IgD-negative memory B cell (primary cell): ENCODE results near the gene FAM89A. TPM values are rescaled to one million over a fixed set of nuclear protein-coding genes. Genes with fewer than 3 reads are reported as not detected.
"Not testable (repeated sequence)": the region's sequence is repeated elsewhere in the genome, so short reads cannot be mapped to it uniquely, and the experiment has no call there.

ENCODE experiments used
- H3K27ac Mint-ChIP-seq, 3 donors: one replicate each; pipeline ENCODE4 v1.8.0; 2020 to 2022; ENCODE audit warnings: mild to moderate bottlenecking in 3 of 3, mixed read lengths in 3 of 3, moderate library complexity in 1 of 3
- H3K27me3 Mint-ChIP-seq: one replicate; pipeline ENCODE4 v1.8.0; 2021; ENCODE audit warnings: mixed read lengths
- H3K36me3 Mint-ChIP-seq: one replicate; pipeline ENCODE4 v1.8.0; 2020; ENCODE audit warnings: mild to moderate bottlenecking, mixed read lengths
- H3K4me1 Mint-ChIP-seq, 3 donors: one replicate each; pipeline ENCODE4 v1.8.0; 2020 to 2022; ENCODE audit warnings: mixed read lengths in 3 of 3, mild to moderate bottlenecking in 1 of 3
- H3K4me3 Mint-ChIP-seq, 4 donors: one replicate each; pipeline ENCODE4 v1.8.0; 2020 to 2022; ENCODE audit warnings: mild to moderate bottlenecking in 4 of 4, mixed read lengths in 4 of 4, moderate library complexity in 3 of 4
- H3K9me3 Mint-ChIP-seq, 3 donors: one replicate each; pipeline ENCODE4 v1.8.0; 2020 to 2021; ENCODE audit warnings: mixed read lengths in 3 of 3, mild to moderate bottlenecking in 1 of 3
- polyA plus RNA-seq: library from polyadenylated mRNA; unstranded; fragments of 300-500 nt; fragmentation: Illumina TruSeq; gene quantifications from one replicate; pipeline ENCODE4 v1.2.3, GENCODE V29; 2021

Gene FAM89A
- polyA plus RNA-seq, 1 donor from 2014 or later: 6.9 TPM

GRCh38 chr1:231048419-231048818 is 8.4 kb upstream of the FAM89A start:
- H3K4me1 Mint-ChIP-seq, H3K36me3 Mint-ChIP-seq, H3K4me3 Mint-ChIP-seq, H3K27ac Mint-ChIP-seq, H3K9me3 Mint-ChIP-seq: not testable (repeated sequence)
- peaks cover 12% of the 10 kb centered on the region for H3K27me3 Mint-ChIP-seq

GRCh38 chr1:231047529-231047928 is 7.5 kb upstream of the FAM89A start:
- not testable (repeated sequence) for H3K36me3 Mint-ChIP-seq, H3K9me3 Mint-ChIP-seq, H3K4me3 Mint-ChIP-seq, H3K4me1 Mint-ChIP-seq, H3K27ac Mint-ChIP-seq
- peaks cover 12% of the 10 kb centered on the region for H3K27me3 Mint-ChIP-seq

- H3K27me3 Mint-ChIP-seq: peaks cover 12% of the 10 kb centered on the region
- H3K4me1 Mint-ChIP-seq: peaks cover 0 to under 1% (median 0%) of the 10 kb centered on the region in 3 donors
- no peak overlapping the region for H3K4me3 Mint-ChIP-seq
- peaks cover 0 to 3% (median 3%) of the 10 kb centered on the region in 3 donors for H3K9me3 Mint-ChIP-seq
- H3K36me3 Mint-ChIP-seq: peaks cover 1% of the 10 kb centered on the region
- no peak overlapping the region for H3K27ac Mint-ChIP-seq
These were observed 6.8 kb upstream of the FAM89A start for GRCh38 chr1:231046730-231047395.

GRCh38 chr1:231045921-231046729 is 6.1 kb upstream of the FAM89A start:
- not testable (repeated sequence) for H3K4me1 Mint-ChIP-seq
- peaks cover 12% of the 10 kb centered on the region for H3K27me3 Mint-ChIP-seq

GRCh38 chr1:231045286-231045685 is 5.2 kb upstream of the FAM89A start:
- Mint-ChIP-seq H3K27ac (no peak overlapping the region), H3K4me1 (peaks cover 1 to 9% (median 4%) of the 10 kb centered on the region in 3 donors), H3K4me3 (no peak overlapping the region), H3K9me3 (peaks cover 0 to 3% (median 3%) of the 10 kb centered on the region in 3 donors), H3K27me3 (peaks cover 12% of the 10 kb centered on the region), H3K36me3 (peaks cover 1% of the 10 kb centered on the region)

More at GRCh38 chr1:231045921-231046729, 6.1 kb upstream of the FAM89A start:
- H3K27ac Mint-ChIP-seq, H3K9me3 Mint-ChIP-seq, H3K36me3 Mint-ChIP-seq, H3K4me3 Mint-ChIP-seq: not testable (repeated sequence)

GRCh38 chr1:231044588-231044987 is 4.5 kb upstream of the FAM89A start:
- Mint-ChIP-seq H3K36me3 (peaks cover under 1% of the 10 kb centered on the region), H3K4me1 (peaks cover 1 to 9% (median 4%) of the 10 kb centered on the region in 3 donors), H3K4me3 (no peak overlapping the region), H3K27me3 (peaks cover 12% of the 10 kb centered on the region), H3K27ac (no peak overlapping the region), H3K9me3 (peaks cover 0 to 3% (median 3%) of the 10 kb centered on the region in 3 donors)

GRCh38 chr1:231041719-231042261 is 1.7 kb upstream of the FAM89A start:
- peaks cover 4 to 13% (median 5%) of the 10 kb centered on the region in 3 donors for H3K4me1 Mint-ChIP-seq
- H3K27me3 Mint-ChIP-seq: peaks cover 4% of the 10 kb centered on the region
- H3K4me3 Mint-ChIP-seq: peak overlapping the region in 3 of 4 donors; percentile 65 to 91 (median 77)
- no peaks in the 10 kb centered on the region for H3K36me3 Mint-ChIP-seq
- no peak overlapping the region for H3K27ac Mint-ChIP-seq
- peaks cover 0 to 3% (median 3%) of the 10 kb centered on the region in 3 donors for H3K9me3 Mint-ChIP-seq

GRCh38 chr1:231040800-231041718 is 1.0 kb upstream of the FAM89A start:
- H3K27ac Mint-ChIP-seq: peak overlapping the region in 1 of 3 donors; percentile 1
- peaks cover under 1% of the 10 kb centered on the region for H3K36me3 Mint-ChIP-seq
- peak overlapping the region; percentile 78 to 92 (median 90) for H3K4me3 Mint-ChIP-seq
- peaks cover under 1% of the 10 kb centered on the region for H3K27me3 Mint-ChIP-seq
- H3K4me1 Mint-ChIP-seq: peaks cover 4 to 13% (median 12%) of the 10 kb centered on the region in 3 donors
- H3K9me3 Mint-ChIP-seq: peaks cover 0 to 3% (median 3%) of the 10 kb centered on the region in 3 donors

GRCh38 chr1:231039161-231040018 is 664 bp downstream of the FAM89A start:
- Mint-ChIP-seq H3K27me3 (no peaks in the 10 kb centered on the region), H3K4me3 (peak overlapping the region; percentile 77 to 91 (median 84)), H3K9me3 (no peaks in the 10 kb centered on the region), H3K4me1 (peaks cover 5 to 13% (median 13%) of the 10 kb centered on the region in 3 donors), H3K36me3 (peaks cover 1% of the 10 kb centered on the region), H3K27ac (peak overlapping the region in 1 of 3 donors; percentile 31)

- Mint-ChIP-seq H3K4me3 (peak overlapping the region in 3 of 4 donors; percentile 57 to 91 (median 87)), H3K27me3 (no peaks in the 10 kb centered on the region), H3K9me3 (no peaks in the 10 kb centered on the region), H3K36me3 (peaks cover 1% of the 10 kb centered on the region), H3K4me1 (peaks cover 5 to 13% (median 13%) of the 10 kb centered on the region in 3 donors), H3K27ac (peak overlapping the region in 1 of 3 donors; percentile 80)
These were observed 2.2 kb downstream of the FAM89A start for GRCh38 chr1:231037585-231038517.

- H3K36me3 Mint-ChIP-seq: peaks cover 1% of the 10 kb centered on the region
- H3K27me3 Mint-ChIP-seq: no peaks in the 10 kb centered on the region
- H3K27ac Mint-ChIP-seq: no peak overlapping the region
- no peaks in the 10 kb centered on the region for H3K9me3 Mint-ChIP-seq
- peaks cover 5 to 13% (median 8%) of the 10 kb centered on the region in 3 donors for H3K4me1 Mint-ChIP-seq
- peak overlapping the region in 1 of 4 donors; percentile 23 for H3K4me3 Mint-ChIP-seq
These were observed 3.6 kb downstream of the FAM89A start for GRCh38 chr1:231036416-231036815.

GRCh38 chr1:231035799-231036198 is 4.3 kb downstream of the FAM89A start:
- Mint-ChIP-seq H3K4me3 (no peak overlapping the region), H3K36me3 (peaks cover 1% of the 10 kb centered on the region), H3K4me1 (peaks cover 2 to 12% (median 4%) of the 10 kb centered on the region in 3 donors), H3K27me3 (no peaks in the 10 kb centered on the region), H3K27ac (no peak overlapping the region), H3K9me3 (no peaks in the 10 kb centered on the region)

- H3K27ac Mint-ChIP-seq: no peak overlapping the region
- H3K4me1 Mint-ChIP-seq: peaks cover 2 to 10% (median 4%) of the 10 kb centered on the region in 3 donors
- no peaks in the 10 kb centered on the region for H3K9me3 Mint-ChIP-seq
- no peaks in the 10 kb centered on the region for H3K27me3 Mint-ChIP-seq
- peaks cover 7% of the 10 kb centered on the region for H3K36me3 Mint-ChIP-seq
- H3K4me3 Mint-ChIP-seq: no peak overlapping the region
These were observed 7.1 kb downstream of the FAM89A start for GRCh38 chr1:231032963-231033362.
